ENCODE results near the gene PICK1.
A peak's percentile ranks its signal among the peaks of the same experiment; 100 is the strongest.

The PICK1 gene

DNA sequence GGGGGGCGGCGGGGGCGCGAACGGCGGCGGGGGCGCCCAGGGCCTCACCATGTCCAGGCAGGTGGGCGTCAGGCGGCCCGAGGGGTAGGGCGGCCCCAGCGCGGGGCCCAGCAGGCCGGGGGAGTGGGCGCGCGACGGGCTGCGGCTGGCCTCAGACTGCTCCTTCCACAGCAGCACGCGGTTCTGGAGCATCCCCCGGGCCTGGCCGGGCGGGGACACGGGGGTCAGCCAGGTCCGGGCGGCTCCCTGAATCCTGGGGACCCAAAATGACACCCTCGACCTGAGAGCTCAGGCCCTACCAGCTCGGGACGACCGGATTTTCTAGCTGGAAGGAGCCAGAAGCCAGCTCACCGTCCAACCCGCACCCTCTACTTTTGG is 32.3 kb downstream of the PICK1 start:
- no peak for DNase-seq (ENCODE audit: low spot score)

DNA sequence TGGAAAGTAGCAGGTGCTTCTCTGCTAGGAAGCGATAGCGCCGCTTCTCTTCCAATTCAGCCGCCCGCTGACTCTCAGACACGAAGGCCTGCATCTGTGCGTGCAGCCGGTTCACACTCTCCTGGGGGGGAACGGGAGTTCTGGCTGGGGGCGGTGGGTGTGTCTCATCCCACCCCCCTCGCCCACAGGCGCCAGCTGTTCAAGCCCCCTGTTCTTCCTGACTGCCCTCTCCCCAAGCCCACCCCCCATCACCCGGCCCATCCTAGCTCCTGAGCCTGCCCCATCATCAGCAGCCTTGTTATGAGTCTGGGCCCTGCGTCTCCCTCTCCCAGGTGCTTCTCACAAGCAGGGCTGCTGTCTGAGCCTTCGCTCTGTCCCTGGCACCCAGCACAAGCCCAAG is 39.9 kb downstream of the PICK1 start:
- DNase-seq (ENCODE audit: low spot score) = no peak

DNA sequence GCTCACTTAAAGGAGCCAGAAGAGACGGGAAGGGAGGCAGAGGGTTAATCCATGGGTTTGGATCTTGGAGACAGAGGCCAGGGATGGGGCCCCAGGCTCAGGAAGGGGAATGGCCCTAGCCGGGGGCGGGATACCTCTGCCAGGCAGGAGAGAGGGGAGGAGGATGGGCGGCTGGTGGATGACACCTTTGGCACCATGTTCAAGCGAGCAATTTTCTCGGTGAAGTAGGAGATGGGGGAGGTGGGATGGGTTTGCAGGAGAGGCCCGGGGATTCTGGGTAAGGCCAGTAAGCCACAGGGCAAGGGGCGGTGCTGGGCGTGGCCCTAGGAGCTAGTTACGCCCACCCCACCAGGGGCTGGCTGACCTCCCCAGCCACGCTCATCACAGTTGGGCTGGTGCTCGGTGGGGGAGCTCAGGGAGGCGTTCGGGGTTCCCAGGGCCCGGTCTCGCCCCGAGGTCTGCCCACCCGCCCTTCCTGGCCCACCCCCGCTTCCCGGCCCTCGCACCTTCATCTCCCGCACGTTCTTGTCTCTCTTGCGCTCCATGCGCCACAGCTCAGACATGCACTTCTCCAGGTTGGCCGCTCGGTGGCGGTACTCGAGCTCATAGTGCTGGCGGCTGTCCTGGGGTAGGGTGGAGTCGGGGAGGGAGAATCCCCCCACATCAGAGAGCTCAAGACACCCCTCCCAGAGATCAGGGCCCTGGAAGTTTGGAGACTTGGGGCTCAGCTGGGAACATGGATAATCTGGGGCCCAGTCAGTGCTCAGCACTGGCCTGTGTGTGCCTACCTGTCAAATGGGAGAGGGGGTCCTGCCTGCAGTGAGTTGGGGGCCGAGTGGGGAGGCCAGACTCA is 40.6 kb downstream of the PICK1 start:
- no peak for DNase-seq (ENCODE audit: low spot score)

DNA sequence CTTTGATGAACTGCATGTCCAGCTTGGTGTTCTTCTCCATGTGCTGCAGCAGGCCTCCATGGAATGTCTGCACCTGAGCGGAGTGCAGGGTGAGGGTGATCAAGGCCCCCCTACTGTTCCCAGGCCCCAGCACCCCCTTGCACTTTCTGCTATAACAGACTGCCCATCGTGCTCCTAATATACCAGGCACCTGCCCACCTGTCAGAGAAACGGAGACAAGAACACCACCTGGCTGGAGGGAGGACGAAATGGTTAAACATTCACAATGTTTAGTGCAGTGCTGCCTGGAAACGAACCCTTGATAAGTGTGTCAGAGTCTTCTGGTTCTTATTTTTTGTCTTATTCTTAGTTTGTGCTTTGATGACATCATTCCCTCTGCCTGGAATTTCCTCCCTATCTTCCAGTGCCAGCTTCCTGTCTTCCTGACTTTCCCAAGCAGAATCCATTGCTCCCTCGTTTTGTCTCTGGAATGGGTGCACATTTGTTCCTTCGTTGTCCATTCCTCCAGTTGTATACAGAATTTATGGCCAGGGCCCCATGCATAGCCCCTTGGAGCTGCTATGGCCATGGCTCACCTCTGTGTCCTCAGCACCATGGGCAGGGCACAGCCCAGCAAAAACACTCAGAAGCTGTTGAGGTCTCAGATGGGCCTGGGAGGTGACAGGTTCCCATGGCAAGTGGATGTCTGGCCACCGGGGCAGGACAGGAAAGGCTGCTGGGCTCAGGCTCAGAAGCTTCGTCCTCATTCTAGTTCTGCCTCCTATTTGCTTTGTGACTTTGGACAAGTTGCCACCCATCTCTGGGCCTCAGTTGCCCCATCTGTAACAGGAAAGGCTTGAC is 41.4 kb downstream of the PICK1 start:
- peak; percentile 33 for DNase-seq (ENCODE audit: low spot score)

DNA sequence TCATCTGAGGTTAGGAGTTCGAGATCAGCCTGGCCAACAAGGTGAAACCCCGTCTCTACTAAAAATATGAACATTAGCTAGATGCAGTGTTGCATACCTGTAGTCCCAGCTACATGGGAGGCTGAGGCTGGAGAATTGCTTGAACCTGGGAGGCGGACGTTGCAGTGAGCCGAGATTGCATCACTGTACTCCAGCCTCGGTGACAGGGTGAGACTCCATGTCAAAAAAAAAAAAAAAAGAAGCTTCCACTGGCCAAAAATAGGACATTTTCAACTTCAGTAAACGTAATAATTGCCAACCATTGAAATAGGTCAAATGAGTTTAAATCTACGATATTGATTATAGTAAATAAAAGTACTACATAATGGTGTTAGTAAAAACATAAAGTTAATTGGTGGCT is 46.4 kb downstream of the PICK1 start:
- DNase-seq (ENCODE audit: low spot score) = no peak

DNA sequence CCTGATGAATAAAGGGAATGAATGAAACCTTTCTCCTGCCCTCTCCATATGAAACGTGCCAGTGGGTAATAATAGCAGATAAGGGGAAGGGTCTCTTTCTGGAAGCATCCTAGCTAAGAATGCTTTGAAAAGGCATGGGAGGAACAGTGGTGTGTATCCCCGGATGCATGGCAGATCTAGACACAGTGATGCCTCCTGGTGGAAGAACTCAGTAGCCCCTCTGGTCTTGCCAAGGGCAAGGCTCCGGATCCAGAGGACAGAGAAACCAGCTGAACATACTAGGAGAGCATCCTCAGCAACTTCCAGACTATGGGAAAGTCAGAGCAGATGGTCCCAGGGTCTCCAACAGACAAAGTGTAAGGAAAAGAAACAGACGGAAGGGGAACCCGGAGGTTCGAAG is 46.9 kb downstream of the PICK1 start:
- DNase-seq (ENCODE audit: low spot score) = peak; percentile 57

DNA sequence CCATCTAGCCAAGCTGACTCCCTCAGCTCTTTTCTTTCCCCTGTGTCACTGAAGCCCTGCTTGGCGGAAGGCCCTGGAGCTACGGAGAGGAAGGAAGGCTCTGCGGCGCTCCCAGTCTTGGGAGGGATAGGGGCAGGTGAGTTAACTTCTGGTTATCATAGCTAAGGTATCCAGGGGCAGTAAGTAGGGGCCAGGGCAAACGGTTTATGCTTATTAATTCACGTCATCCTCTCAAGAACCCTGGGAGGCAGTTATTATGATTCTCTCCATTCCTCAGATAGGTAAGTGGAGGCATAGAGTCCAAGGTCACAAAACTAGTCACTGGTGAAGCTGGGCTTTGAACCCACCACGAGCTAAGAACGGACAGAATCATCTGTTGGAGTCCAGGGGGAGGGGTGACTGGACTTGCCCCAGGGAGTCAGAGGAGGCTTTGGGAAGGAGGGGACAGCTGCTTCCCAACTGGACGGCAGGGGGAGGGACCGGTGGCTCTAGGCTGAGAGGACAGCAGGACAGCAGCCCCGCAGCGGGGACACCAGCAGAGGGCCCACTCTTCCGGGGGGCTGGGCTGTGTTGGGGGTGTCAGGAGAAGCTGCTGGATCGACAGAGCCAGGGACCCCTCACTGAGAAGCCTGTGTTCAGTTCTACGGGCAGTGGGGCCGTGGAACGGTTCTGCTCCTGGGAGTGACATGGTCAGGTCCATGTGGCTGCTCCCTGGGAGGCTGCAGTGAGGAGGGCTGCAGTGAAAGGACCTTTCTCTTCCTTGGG is 49.8 kb downstream of the PICK1 start:
- DNase-seq (ENCODE audit: low spot score) = no peak

DNA sequence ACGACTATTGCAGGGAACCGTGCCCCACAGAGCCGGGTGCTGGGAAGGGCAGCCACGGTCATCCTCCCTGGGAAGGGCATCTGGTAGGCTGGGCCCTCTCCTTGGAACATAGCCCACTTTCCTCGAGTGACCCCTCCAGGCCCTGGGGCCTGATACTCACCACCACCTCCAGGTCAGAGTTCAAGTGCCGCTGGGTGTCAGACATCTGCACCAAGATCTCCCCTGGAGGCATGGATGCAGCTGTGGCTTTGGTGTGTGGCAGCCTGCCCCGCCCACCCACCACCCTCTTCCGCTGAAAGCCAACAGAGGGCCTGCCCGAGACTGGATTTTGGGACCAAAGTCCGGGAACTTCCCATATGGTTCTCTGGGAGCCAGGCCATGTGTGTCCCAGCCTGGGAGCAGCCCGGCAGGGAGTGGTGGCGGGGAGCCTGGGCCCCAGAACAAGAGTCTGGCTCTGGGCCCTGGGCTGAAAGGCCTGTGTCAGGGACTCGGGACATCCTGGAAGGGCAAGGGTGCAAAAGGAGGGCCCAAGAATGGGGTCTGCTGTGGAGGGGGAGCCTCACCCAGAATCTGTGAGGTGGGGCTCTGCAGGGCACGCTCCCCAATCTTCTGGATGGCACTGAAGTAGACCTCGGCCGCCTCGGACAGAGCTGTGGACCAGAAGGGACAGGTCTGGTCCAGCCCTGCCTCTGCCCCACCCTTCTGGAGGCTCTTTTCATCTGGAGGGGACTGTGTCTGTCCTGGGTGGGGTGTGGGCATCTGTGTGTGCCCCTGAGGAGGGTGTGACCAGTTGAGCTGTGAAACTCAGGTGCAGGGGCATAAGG is 50.7 kb downstream of the PICK1 start:
- DNase-seq (ENCODE audit: low spot score) = no peak

DNA sequence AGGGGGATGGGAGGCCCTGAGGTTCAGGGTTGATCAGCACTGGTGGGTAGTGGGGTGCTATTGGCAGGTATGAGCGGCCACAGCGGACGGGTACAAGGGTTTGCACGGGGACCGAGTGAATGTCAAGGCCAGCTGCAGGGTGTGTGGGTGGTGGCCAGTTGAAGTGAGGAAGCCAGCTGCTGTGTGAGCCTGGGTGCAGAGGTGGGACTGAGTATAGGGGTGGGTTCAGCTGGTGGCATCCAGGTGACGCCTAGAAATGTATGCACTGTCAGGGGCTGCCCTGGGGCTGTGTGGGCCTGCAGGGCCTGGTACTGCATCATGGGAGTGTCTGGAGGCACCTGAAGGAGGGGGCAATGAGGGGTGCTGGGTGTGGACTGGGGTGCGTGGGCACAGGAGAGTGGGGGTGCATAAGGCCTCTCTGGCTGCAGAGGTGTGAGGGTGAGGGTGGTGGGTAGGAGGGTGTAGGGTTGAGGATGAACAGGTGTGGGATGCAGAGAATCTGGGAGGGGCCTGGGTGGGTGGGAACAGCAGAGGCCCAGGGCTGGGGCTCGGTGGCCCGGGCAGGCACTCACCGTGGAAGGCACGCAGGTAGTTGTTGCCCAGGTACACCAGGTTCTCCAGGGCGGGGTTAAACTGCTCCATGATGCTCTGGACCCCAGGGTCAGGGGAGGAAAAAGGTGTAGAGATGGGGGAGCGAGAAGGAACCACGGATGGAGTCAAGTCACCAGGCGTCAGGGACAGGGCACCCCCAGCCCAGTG is 51.5 kb downstream of the PICK1 start:
- no peak for DNase-seq (ENCODE audit: low spot score)

DNA sequence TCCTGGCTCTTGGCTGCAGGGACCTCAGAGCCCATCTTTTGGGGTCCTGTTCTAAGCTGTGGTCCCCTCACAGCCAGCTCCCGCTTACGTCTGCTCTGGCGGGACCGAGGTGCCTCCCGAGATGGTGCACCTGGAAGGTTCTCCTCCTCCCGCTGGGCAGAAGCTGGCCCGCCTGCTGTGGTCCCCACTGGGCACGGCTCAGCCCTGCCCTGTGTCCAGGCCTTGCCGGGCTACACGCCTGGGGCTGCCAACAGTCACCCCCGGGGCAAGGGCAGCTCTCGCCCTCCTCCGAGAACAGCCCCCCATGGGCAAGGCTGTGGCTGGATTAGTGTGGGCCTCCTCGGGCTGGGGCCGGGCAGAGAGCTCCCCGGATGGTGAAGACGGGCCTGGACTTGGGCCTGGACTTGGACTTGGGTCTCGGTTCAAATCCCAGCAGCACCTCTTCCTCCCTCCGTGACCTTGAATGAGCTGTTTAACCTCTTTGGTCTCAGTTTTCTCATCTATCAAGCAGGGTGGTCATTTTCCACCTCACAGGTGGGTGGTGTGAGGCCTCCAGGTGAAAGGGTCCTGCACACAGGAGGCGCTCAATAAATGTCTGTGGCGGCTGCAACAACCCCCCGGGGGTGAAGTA is 52.3 kb downstream of the PICK1 start:
- no peak for DNase-seq (ENCODE audit: low spot score)

DNA sequence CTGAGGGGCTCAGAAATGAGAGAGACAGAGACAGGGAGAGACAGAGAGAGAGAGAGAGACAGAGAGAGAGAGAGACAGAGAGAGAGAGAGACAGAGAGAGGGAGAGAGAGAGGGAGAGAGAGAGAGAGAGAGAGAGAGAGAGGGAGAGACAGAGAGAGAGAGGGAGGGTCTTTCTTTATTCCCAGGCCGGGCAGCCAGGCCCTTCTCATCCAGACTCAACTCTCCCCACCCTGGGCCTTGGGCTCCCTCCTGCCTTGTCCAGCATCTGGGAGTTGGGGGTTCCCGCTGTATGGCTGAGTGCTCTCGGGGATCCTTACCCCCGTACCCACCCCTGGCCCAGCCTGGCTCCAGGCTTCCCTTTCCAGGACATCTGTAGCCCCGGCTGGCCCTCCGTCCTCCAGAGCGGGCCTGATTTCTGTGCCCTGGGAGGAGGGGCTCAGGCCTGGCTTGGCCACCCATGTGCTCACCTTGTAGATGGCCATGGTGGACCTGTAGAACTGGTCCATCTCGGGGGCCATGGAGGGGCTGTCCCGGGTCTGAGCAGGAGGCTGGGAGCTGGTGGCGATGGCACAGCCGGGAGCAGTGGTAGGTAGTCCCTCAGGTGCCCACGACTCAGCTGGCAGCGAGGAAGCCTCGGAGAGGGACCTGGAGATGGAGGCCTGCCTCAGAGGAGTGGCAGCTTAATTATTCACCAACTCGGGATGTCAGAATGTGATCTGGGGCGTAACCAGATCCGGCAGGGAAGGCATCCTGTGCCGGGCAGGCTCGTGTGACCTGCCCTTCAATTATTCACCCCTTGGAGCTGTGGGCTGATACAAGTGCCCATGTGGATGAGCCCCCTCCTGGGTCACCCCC is 53.0 kb downstream of the PICK1 start, which contains the start of gene BAIAP2L2:
Gene BAIAP2L2 (minus strand): TSS at position 677 of the 855 bp plus-strand sequence. CDS start 159 bp downstream, at position 518.
- DNase-seq (ENCODE audit: low spot score) = no peak

DNA sequence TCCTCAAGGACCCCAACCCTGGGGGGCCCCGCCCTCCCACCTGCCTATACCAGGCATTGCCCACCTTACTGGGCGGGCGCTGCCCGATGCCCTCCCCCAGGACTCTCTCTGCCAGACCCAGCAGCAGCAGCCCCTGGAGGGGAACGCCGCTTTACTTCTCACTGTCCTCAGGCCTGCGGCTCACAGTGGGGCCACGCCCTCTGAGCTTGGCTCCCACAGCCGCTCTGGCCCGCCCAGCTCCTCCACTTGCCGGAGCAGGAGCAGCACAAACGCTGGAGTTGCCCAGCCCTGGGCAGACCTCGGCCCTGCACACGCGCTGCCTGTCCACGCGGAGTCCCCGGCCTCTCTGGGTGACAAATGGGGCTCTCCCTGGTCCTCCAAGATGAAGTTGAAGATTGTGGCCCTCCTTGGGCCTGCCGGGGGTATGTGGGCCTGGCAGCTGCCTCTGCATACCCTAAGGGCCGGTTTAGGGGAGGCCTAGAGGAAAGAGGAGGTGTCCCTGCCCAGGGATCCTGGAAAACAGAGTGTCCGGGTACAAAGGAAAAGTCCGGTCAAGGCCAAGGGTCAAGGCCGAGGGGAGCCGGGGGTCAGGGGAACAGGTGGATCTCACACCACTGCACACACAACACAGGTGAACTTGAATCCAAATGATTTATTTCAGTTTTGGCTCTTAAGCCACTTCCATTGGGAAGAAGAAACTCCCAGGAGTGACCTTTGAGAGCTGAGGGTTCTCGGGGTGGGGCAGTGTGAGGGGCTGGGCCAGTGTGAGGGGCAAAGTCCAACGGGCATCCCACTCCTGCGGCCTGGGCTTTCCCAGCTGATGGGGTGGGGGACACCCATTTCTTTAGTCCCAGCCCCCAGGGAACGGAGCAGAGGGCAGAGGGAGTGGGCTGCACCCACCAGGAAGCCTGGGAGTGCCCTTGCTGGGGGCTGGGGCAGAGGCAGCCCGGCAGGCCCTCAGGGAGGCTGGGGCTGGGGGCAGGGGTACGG is 54.0 kb downstream of the PICK1 start:
- DNase-seq (ENCODE audit: low spot score) = no peak

DNA sequence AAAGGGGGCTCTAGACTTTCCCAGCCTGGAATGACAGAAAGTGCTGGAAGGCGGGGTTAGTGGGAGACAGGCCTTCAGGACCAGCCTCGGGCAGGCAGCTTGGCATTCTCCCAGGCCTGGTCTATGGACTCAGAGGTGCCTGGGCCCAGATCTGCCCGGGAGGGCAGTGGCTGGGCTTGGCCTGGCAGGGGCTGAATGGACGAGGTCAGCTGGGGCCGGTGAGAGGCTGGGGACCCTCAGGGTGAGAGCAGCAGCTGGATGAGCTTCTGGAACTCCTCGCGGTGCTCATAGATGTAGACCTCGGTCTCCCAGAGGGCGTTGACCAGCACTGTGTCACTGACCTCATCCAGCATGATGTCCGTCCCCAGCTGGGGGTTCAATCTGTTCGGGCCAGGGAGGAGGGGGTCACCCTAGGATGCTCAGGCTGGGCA is 54.7 kb downstream of the PICK1 start:
- no peak for DNase-seq (ENCODE audit: low spot score)

DNA sequence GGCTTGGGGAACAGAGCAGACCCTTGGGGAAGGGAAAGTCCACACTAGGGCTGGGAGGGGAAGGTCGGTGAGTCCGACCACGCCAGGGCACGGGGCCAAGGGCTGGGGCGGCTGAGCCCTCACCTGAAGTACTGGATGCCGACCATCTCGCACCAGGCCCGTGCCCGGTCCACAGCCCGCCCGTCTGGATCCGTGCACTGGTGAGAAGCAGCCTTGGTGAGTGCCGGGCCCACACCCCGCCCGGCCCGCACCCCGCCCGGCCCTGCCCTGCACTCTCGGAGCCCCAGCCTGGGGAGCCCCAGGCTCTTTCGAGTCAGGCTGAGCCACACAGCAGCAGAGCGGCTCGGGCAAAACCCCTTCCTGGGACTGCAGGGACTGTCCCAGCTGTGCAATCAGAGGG is 55.2 kb downstream of the PICK1 start:
- DNase-seq (ENCODE audit: low spot score) = no peak

DNA sequence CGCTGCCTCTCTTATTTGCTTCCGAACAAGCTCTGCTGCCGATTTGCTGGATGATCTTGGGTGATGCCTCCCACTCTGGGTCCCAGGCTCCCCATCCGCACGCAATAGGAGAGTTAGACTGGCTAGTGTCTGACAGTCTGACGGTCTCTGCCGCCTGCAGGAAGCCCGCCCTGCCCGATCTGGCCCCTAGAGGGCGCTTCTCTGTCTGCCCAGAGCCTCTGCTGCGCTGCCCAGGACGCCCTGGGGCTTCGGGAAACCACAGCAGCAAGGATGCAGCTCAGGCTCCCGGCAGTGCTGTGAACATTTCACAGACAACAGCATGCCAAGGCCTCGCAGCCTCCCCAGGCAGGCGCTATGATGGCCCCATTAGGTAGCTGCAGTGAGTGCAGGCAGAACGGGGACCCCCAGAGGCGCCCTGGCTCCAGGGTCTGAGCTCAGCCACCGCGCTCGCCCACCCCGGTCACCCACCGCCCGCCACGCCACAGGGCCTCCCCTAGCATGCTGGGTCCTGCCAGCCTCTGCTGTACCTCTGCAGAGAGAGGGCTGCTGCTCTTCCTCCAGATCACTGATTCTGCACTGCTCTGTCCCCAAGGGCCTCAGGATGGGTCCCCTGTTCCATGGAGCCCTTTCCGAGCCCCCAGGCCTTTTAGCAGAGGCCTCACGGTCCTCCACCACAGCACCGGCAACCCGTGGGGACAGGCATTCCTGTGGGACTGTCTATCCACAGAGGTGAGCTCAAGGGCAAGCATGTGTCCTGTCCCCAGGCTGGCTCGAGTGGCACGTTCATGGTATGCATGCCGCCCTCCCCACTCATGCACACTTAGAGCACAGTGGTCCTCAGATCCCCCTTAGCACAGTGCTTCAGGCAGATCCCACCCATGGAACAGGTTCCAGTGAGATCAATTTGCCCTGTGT is 57.5 kb downstream of the PICK1 start:
- DNase-seq (ENCODE audit: low spot score) = peak; percentile 92

DNA sequence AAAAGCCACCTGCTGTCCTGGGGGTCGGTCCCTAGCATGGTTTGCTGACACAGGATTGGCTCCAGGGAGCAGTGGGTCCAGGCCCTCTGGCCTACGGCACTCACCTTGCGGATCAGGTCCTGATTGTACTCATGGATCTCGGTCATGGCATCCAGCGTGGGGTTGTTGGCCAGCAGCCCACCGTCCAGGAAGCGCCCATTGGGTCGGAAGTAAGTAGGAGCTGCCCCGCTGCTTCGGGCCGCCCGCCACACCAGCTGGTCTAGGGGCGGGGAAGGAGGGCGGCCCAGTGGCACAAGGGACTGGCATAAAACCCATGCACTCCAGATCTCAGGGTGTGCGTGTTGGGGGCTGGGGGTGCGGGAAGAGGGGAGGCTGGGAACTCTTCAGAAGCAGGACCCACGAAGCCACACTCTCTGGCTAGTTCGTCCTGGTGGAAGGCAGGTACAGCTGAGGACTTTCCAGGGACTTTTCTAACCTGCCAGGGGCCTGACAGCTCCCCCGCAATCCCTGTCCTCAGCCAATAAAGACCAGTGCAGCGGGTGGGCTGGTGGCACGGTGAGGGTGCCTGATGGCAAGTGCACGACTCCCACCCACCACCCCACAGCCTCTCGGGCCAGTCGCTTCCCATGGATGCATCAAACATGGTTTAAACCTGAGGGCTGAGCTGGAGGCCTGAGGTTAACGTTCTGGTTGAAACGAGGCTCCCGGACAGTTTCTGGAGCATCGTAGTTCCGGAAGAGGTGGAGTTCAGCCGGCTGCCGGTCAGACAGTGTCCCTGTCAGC is 58.4 kb downstream of the PICK1 start:
- DNase-seq (ENCODE audit: low spot score) = no peak

All from COLO829 (cell line).